ENCODE measurements around the gene SPAG16. TPM values are rescaled to one million over a fixed set of nuclear protein-coding genes. Genes with fewer than 3 reads are reported as not detected.
"Not testable (repeated sequence)": the region's sequence is repeated elsewhere in the genome, so short reads cannot be mapped to it uniquely, and the experiment has no call there.

The SPAG16 gene
- total and polyA plus RNA-seq, 3 experiments from 2014 or later = 7.7 to 15.3 (median 8.2) TPM

DNA sequence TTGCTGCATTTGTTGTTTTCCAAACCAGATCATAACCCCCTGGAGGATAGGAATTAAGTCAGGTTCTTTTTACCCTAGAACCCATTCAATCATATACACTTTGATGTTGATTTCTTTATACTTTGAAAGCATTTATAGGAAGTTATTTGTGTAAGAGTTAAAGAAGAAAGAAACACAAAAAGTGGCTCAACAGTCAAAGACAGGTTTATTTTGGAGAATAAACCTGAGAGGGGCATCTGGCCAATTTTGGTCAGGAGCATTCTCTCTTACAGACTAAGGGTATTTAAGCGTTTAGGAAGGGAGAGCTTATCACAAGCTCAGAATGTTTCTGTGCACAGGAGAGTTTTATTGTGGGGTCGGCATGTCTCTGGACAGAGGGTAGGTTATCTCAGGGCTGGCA lies 398.0 kb downstream of the SPAG16 start:
- Histone ChIP-seq H3K4me1 (ENCODE audit: insufficient read depth, low read length) (no peaks in the 10 kb centered on the region), H3K9me3 (ENCODE audit: low read length) (no peaks in the 10 kb centered on the region), H3K36me3 (ENCODE audit: insufficient read depth, low read length) (no peaks in the 10 kb centered on the region), H3K4me3 (ENCODE audit: low read length) (no peak overlapping the region), H3K27me3 (ENCODE audit: insufficient read depth, low read length, poor library complexity, severe bottlenecking) (no peaks in the 10 kb centered on the region), H3K27ac (ENCODE audit: low read depth, low read length) (no peak overlapping the region)
- H3K4me1 Mint-ChIP-seq = no peaks in the 10 kb centered on the region
- POLR2A ChIA-PET = no interaction called here
- no peak for DNase-seq
- H3K36me3 Mint-ChIP-seq = no peaks in the 10 kb centered on the region
- H3K4me3 Mint-ChIP-seq = no peak overlapping the region
- CTCF ChIA-PET = no interaction called here
- H3K27ac Mint-ChIP-seq = no peak overlapping the region
- H3K27me3 Mint-ChIP-seq = no peaks in the 10 kb centered on the region
- H3K9me3 Mint-ChIP-seq = peaks cover 0 to 5% (median 0%) of the 10 kb centered on the region in 5 donors

DNA sequence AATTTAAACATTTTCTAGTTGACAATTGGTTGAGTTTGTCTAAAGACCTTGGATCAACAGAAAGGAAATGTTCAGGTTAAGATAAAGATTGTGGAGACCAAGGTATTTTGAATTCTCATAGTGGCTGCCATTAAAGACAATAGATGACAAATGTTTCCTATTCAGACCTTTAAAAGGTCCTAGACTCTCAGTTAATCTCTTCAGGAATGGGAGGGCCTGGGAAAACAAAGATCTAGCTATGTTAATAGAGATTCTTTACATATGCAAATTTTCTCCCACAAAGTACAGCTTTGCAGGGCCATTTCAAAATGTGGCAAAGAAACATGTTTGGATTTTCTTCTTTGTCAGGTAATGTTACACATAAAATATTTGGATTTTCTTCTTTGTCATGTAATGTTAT lies 403.9 kb downstream of the SPAG16 start:
- no peaks in the 10 kb centered on the region for H3K9me3 ChIP-seq (ENCODE audit: low read length)
- CTCF ChIA-PET = no interaction called here
- no peak for DNase-seq
- POLR2A ChIA-PET = no interaction called here
- H3K27ac ChIP-seq (ENCODE audit: low read depth, low read length) = no peak overlapping the region
- no peaks in the 10 kb centered on the region for H3K36me3 Mint-ChIP-seq
- no peaks in the 10 kb centered on the region for H3K27me3 Mint-ChIP-seq
- H3K27ac Mint-ChIP-seq = no peak overlapping the region
- no peak overlapping the region for H3K4me3 Mint-ChIP-seq
- H3K27me3 ChIP-seq (ENCODE audit: insufficient read depth, low read length, poor library complexity, severe bottlenecking) = no peaks in the 10 kb centered on the region
- no peaks in the 10 kb centered on the region for H3K36me3 ChIP-seq (ENCODE audit: insufficient read depth, low read length)
- no peaks in the 10 kb centered on the region for H3K4me1 Mint-ChIP-seq
- H3K4me3 ChIP-seq (ENCODE audit: low read length) = no peak overlapping the region
- no peaks in the 10 kb centered on the region for H3K4me1 ChIP-seq (ENCODE audit: insufficient read depth, low read length)
- H3K9me3 Mint-ChIP-seq = peaks cover 0 to 9% (median 4%) of the 10 kb centered on the region in 5 donors

DNA sequence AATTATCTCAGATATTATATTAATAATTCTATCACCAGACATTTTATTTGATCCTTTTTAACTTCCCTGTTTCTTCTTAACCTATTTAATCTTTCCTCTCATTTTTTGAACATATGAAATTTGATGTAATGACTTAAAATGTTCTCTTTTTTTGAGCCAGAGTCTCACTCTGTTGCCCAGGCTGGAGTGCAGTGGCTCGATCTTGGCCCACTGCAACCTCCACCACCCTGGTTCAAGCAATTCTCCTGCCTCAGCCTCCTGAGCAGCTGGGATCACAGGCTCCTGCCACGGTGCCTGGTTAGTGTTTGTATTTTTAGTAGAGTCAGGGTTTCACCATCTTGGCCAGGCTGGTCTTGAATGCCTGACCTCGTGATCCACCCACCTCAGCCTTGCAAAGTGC lies 404.6 kb downstream of the SPAG16 start:
- H3K4me3 ChIP-seq (ENCODE audit: low read length); H3K9me3 Mint-ChIP-seq; H3K4me1 Mint-ChIP-seq; H3K9me3 ChIP-seq (ENCODE audit: low read length); H3K27me3 Mint-ChIP-seq; H3K27ac Mint-ChIP-seq; H3K27ac ChIP-seq (ENCODE audit: low read depth, low read length); DNase-seq; POLR2A ChIA-PET; H3K4me3 Mint-ChIP-seq; H3K27me3 ChIP-seq (ENCODE audit: insufficient read depth, low read length, poor library complexity, severe bottlenecking); H3K36me3 Mint-ChIP-seq; H3K4me1 ChIP-seq (ENCODE audit: insufficient read depth, low read length); CTCF ChIA-PET; H3K36me3 ChIP-seq (ENCODE audit: insufficient read depth, low read length): not testable (repeated sequence)

DNA sequence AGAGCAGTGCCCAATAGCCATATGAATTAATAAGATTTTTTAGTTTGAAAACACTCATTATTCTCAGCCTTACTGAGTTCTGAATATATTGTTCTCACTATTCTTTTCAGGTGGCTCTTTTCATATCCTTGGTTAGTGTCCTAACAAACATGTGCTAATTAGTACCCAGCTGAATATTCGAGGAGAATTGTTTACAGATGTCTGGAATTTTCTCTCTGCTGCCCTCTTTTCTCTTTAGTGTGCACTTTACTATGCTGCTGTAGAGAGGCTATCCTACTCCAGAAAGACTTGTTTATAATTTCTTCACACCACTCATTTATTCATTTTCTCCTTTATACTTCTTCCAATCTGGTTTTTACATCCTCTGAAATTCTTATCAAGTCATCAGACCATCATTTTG lies 405.3 kb downstream of the SPAG16 start:
- H3K4me1 Mint-ChIP-seq = no peaks in the 10 kb centered on the region
- ChIA-PET POLR2A (no interaction called here), CTCF (no interaction called here)
- no peak overlapping the region for H3K27ac ChIP-seq (ENCODE audit: low read depth, low read length)
- H3K4me1 ChIP-seq (ENCODE audit: insufficient read depth, low read length) = no peaks in the 10 kb centered on the region
- no peak overlapping the region for H3K4me3 ChIP-seq (ENCODE audit: low read length)
- H3K36me3 ChIP-seq (ENCODE audit: insufficient read depth, low read length) = no peaks in the 10 kb centered on the region
- H3K9me3 Mint-ChIP-seq = peaks cover 0 to 9% (median 4%) of the 10 kb centered on the region in 5 donors
- no peaks in the 10 kb centered on the region for H3K27me3 ChIP-seq (ENCODE audit: insufficient read depth, low read length, poor library complexity, severe bottlenecking)
- no peaks in the 10 kb centered on the region for H3K27me3 Mint-ChIP-seq
- no peak overlapping the region for H3K27ac Mint-ChIP-seq
- no peaks in the 10 kb centered on the region for H3K36me3 Mint-ChIP-seq
- DNase-seq = no peak
- H3K4me3 Mint-ChIP-seq = no peak overlapping the region
- no peaks in the 10 kb centered on the region for H3K9me3 ChIP-seq (ENCODE audit: low read length)

DNA sequence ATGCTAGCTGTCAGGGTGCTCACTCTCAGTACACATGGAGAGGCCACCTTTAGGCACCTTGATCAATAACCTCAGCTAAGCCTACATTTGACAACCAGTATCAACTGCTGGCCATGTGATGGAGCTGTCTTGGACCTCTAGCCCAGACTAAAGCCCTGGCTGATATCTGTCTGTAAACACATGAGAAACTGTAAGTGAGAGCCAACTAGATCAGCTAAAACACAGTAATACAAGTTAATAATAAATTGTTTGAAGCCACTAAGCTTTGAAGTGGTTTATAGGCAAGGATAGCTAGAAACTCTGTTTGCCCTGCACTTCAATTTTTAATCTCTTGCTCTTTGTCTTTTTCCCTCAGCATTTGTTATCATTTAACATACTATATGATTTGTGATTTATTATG lies 407.1 kb downstream of the SPAG16 start:
- Mint-ChIP-seq H3K4me1 (no peaks in the 10 kb centered on the region), H3K9me3 (peaks cover 0 to 9% (median 4%) of the 10 kb centered on the region in 5 donors), H3K4me3 (no peak overlapping the region), H3K27ac (no peak overlapping the region), H3K36me3 (no peaks in the 10 kb centered on the region), H3K27me3 (no peaks in the 10 kb centered on the region)
- Histone ChIP-seq H3K36me3 (ENCODE audit: insufficient read depth, low read length) (no peaks in the 10 kb centered on the region), H3K4me3 (ENCODE audit: low read length) (no peak overlapping the region), H3K27ac (ENCODE audit: low read depth, low read length) (no peak overlapping the region), H3K4me1 (ENCODE audit: insufficient read depth, low read length) (no peaks in the 10 kb centered on the region), H3K9me3 (ENCODE audit: low read length) (no peaks in the 10 kb centered on the region), H3K27me3 (ENCODE audit: insufficient read depth, low read length, poor library complexity, severe bottlenecking) (no peaks in the 10 kb centered on the region)
- POLR2A ChIA-PET = no interaction called here
- CTCF ChIA-PET = no interaction called here
- DNase-seq = no peak

DNA sequence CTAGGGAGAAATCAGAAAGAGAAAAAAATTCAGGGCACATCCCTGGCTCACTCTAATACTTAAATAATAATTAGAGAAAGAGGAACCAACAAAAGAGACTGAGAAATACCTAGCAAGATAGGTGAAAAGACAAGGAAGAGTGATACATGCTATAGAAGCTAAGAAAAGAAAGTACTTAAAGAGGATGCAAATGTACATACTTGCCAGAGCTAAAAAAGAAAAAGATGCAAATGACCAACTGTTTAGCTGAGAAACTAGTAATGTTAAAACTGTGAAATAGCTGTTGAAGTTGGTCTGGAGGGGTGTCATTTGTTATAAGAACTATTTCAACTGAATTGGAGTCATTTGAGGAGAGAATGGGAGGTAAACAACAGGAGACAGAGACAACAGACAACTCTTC lies 412.2 kb downstream of the SPAG16 start:
- H3K36me3 Mint-ChIP-seq = no peaks in the 10 kb centered on the region
- CTCF ChIA-PET = no interaction called here

DNA sequence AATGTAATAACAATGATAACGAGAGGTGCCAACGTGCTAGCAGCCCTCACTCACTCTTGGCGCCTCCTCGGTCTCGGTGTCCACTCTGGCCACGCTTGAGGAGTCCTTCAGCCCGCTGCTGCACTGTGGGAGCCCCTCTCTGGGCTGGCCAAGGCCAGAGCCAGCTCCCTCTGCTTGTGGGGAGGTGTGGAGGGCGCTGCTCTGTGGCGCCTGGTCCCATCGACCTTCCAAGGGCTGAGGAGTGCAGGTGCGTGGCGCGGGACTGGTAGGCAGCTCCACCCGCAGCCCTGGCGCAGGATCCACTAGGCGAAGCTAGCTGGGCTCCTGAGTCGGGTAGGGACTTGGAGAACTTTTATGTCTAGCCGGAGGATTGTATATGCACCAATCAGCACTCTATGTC lies 417.1 kb downstream of the SPAG16 start:
- H3K9me3 Mint-ChIP-seq; H3K27ac ChIP-seq (ENCODE audit: low read depth, low read length); H3K9me3 ChIP-seq (ENCODE audit: low read length); H3K4me3 Mint-ChIP-seq; POLR2A ChIA-PET; CTCF ChIA-PET; DNase-seq; H3K4me1 ChIP-seq (ENCODE audit: insufficient read depth, low read length); H3K27me3 ChIP-seq (ENCODE audit: insufficient read depth, low read length, poor library complexity, severe bottlenecking); H3K4me3 ChIP-seq (ENCODE audit: low read length); H3K27me3 Mint-ChIP-seq; H3K36me3 Mint-ChIP-seq; H3K27ac Mint-ChIP-seq; H3K36me3 ChIP-seq (ENCODE audit: insufficient read depth, low read length); H3K4me1 Mint-ChIP-seq: not testable (repeated sequence)

More for the DNA sequence above, 412.2 kb downstream of the SPAG16 start:
- DNase-seq = no peak
- POLR2A ChIA-PET = no interaction called here
- H3K27me3 Mint-ChIP-seq = no peaks in the 10 kb centered on the region
- no peaks in the 10 kb centered on the region for H3K4me1 ChIP-seq (ENCODE audit: insufficient read depth, low read length)
- H3K27me3 ChIP-seq (ENCODE audit: insufficient read depth, low read length, poor library complexity, severe bottlenecking) = no peaks in the 10 kb centered on the region
- no peaks in the 10 kb centered on the region for H3K4me1 Mint-ChIP-seq
- no peak overlapping the region for H3K27ac Mint-ChIP-seq
- no peak overlapping the region for H3K27ac ChIP-seq (ENCODE audit: low read depth, low read length)
- no peaks in the 10 kb centered on the region for H3K9me3 Mint-ChIP-seq
- H3K9me3 ChIP-seq (ENCODE audit: low read length) = no peaks in the 10 kb centered on the region
- H3K4me3 ChIP-seq (ENCODE audit: low read length) = no peak overlapping the region
- H3K4me3 Mint-ChIP-seq = no peak overlapping the region
- no peaks in the 10 kb centered on the region for H3K36me3 ChIP-seq (ENCODE audit: insufficient read depth, low read length)

DNA sequence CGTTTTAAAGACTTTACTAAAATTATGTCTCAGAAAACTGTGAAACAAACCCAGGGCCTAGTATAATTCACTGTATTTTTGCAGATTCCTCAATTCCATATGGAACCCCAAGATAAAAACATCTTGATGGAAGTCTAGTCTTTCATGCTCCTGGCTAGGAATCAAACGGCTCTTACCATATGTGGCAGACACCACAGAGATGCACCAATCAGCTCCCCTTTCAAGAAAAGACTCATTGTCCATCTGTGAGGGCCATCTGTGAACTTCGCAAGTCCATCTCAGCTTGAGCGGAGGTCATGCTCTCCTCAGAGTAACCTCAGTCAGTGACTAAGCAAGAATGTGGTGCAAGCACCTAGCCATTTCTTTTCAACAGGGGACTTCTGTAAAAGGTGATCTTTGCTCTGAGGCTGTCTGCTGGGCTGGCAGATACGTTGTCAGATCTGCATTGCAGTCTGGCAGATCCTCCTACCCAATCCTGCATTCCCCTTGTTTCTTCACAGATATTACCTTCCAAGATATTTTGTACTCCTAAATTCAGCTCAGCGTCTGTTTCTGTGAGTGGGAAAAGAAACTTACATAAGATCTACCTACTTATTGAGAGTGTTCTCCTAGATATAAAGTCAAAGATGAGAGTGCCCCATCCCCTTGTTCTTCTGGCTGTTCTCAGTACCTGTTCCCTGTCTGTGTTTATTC lies 419.3 kb downstream of the SPAG16 start:
- no peaks in the 10 kb centered on the region for H3K4me1 Mint-ChIP-seq
- H3K27me3 ChIP-seq (ENCODE audit: insufficient read depth, low read length, poor library complexity, severe bottlenecking) = no peaks in the 10 kb centered on the region
- ChIA-PET POLR2A (no interaction called here), CTCF (interaction anchor here (0.6 kb wide), 1 partner anchor 178 kb away, joined by 3 read pairs; no protein-coding TSS in a partner anchor)
- H3K27ac Mint-ChIP-seq = no peak overlapping the region
- H3K9me3 ChIP-seq (ENCODE audit: low read length) = no peaks in the 10 kb centered on the region
- no peak overlapping the region for H3K4me3 ChIP-seq (ENCODE audit: low read length)
- H3K4me1 ChIP-seq (ENCODE audit: insufficient read depth, low read length) = no peaks in the 10 kb centered on the region
- no peaks in the 10 kb centered on the region for H3K36me3 ChIP-seq (ENCODE audit: insufficient read depth, low read length)
- no peak overlapping the region for H3K27ac ChIP-seq (ENCODE audit: low read depth, low read length)
- H3K27me3 Mint-ChIP-seq = no peaks in the 10 kb centered on the region
- no peak for DNase-seq
- no peaks in the 10 kb centered on the region for H3K36me3 Mint-ChIP-seq
- peaks cover 0 to 4% (median 1%) of the 10 kb centered on the region in 5 donors for H3K9me3 Mint-ChIP-seq
- H3K4me3 Mint-ChIP-seq = no peak overlapping the region

DNA sequence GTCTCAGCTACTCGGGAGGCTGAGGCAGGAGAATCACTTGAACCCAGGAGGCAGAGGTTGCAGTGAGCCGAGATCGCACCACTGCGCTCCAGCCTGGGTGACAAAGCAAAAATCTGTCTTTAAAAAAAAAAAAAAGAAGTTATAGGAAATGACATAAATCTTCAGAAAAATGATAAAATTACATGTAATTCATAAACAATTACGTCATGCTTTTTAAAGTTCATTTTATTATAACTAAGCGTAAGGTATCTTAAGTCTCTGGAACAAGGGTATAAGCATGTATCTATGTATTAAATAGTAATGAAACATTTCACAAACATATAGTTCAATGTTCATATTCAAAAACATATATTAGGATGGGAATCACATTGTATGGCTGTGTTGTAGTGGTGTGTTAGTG lies 425.9 kb downstream of the SPAG16 start:
- POLR2A ChIA-PET = no interaction called here
- H3K27me3 ChIP-seq (ENCODE audit: insufficient read depth, low read length, poor library complexity, severe bottlenecking) = no peaks in the 10 kb centered on the region
- Mint-ChIP-seq H3K36me3 (no peaks in the 10 kb centered on the region), H3K4me1 (no peaks in the 10 kb centered on the region), H3K27me3 (no peaks in the 10 kb centered on the region), H3K4me3 (no peak overlapping the region), H3K27ac (no peak overlapping the region), H3K9me3 (no peaks in the 10 kb centered on the region)
- H3K4me1 ChIP-seq (ENCODE audit: insufficient read depth, low read length) = no peaks in the 10 kb centered on the region
- no peak for DNase-seq
- H3K36me3 ChIP-seq (ENCODE audit: insufficient read depth, low read length) = no peaks in the 10 kb centered on the region
- CTCF ChIA-PET = no interaction called here
- no peak overlapping the region for H3K4me3 ChIP-seq (ENCODE audit: low read length)
- H3K27ac ChIP-seq (ENCODE audit: low read depth, low read length) = no peak overlapping the region
- no peaks in the 10 kb centered on the region for H3K9me3 ChIP-seq (ENCODE audit: low read length)

Data from CD8-positive, alpha-beta memory T cell (primary cell).